A549 (cell line): Measurements from ENCODE around the gene MAP2. TPM values are rescaled to one million over a fixed set of nuclear protein-coding genes. Genes with fewer than 3 reads are reported as not detected.

Source experiments
- ATAC-seq, 2 experiments: fragments of 200-7000 bp in 1 of 2; fragments of >200 bp in 1 of 2; cut with Nextera tagmentation in 1 of 2; cut with Tn5 transposase in 1 of 2; 3 replicates each; pipeline versions ENCODE4 v1.8.0 to v1.9.1; 2018 to 2020; ENCODE audit warnings: mild to moderate bottlenecking in 1 of 2, moderate library complexity in 1 of 2
- CTCF ChIA-PET: fragments of 300-600 bp; sonication (Branson Sonifier 250); formaldehyde crosslinking; extraction: SDS; loops from one replicate; lab custom pipeline; 2021; ENCODE audit warnings: antibody characterized with exemption, inconsistent platforms; lab: Yijun Ruan, JAX
- POLR2A ChIA-PET: fragments of 350-600 bp; formaldehyde crosslinking; extraction: SDS; loops from one replicate; lab custom pipeline; 2021; ENCODE audit warnings: antibody characterized with exemption, inconsistent platforms; lab: Yijun Ruan, JAX
- DNase-seq, 2 experiments: peaks; one replicate each; pipeline versions ENCODE4 v3.0.0 to v3.0.0-alpha.2; 2011 to 2016; ENCODE audit warnings: low read depth in 1 of 2, low spot score in 1 of 2
- FAIRE-seq: peaks from 2 replicates; lab custom pipeline; 2011; peaks lifted over from hg19 to GRCh38; lab: Jason Lieb, UNC
- H3K27ac ChIP-seq, 2 experiments: fragments of >200 bp; sonication (Bioruptor Twin); formaldehyde crosslinking; 3 replicates each; pipeline ENCODE4 v1.5.1; 2016 to 2017
- H3K4me1 ChIP-seq: fragments of >200 bp; sonication (Bioruptor Twin); formaldehyde crosslinking; 3 replicates; pipeline ENCODE4 v1.6.1; 2016
- H3K4me2 ChIP-seq: fragments of >200 bp; sonication (Bioruptor Twin); formaldehyde crosslinking; 3 replicates; pipeline ENCODE4 v1.6.1; 2016
- H3K4me3 ChIP-seq: fragments of >200 bp; sonication (Bioruptor Twin); formaldehyde crosslinking; 3 replicates; pipeline ENCODE4 v1.5.1; 2016
- H3K9me3 ChIP-seq: fragments of >200 bp; sonication (Bioruptor Twin); formaldehyde crosslinking; 3 replicates; pipeline ENCODE4 v1.6.1; 2016
- CBX2 ChIP-seq: fragments of 200-600 bp; sonication (generic); IDR thresholded peaks from 2 replicates; pipeline ENCODE4 v1.6.1; 2016; ENCODE audit warnings: low read depth, mild to moderate bottlenecking, borderline replicate concordance
- CEBPB ChIP-seq, 2 experiments: fragments of >200 bp in 1 of 2; sonication (Bioruptor Twin) in 1 of 2; formaldehyde crosslinking in 1 of 2; IDR thresholded peaks; 2 replicates each; pipeline ENCODE4 v1.6.1; 2012 to 2016
- ESRRA ChIP-seq: fragments of 150-350 bp; IDR thresholded peaks from 2 replicates; pipeline ENCODE4 v1.6.1; 2014; ENCODE audit warnings: mild to moderate bottlenecking, low read length, borderline replicate concordance
- FOSB ChIP-seq: fragments of 250-450 bp; sonication (Bioruptor Pico); IDR thresholded peaks from 2 replicates; pipeline ENCODE4 v1.5.0; 2020; ENCODE audit warnings: mild to moderate bottlenecking, moderate library complexity
- FOSL2 ChIP-seq, 2 experiments: fragments of 450-650 bp in 1 of 2; fragments of >200 bp in 1 of 2; sonication (Bioruptor Twin) in 1 of 2; formaldehyde crosslinking; IDR thresholded peaks; 2 replicates each; pipeline versions ENCODE4 v1.5.0 to v1.6.1; 2016 to 2020; ENCODE audit warnings: mild to moderate bottlenecking in 1 of 2, moderate library complexity in 1 of 2
- FOXS1 ChIP-seq: fragments of 250-450 bp; sonication (Bioruptor Pico); IDR thresholded peaks from 2 replicates; pipeline ENCODE4 v1.5.0; 2020; ENCODE audit warnings: mild to moderate bottlenecking, moderate library complexity
- HOXA7 ChIP-seq: fragments of 250-450 bp; sonication (Bioruptor Pico); IDR thresholded peaks from 2 replicates; pipeline ENCODE4 v1.5.0; 2020; ENCODE audit warnings: mild to moderate bottlenecking, moderate library complexity
- JUN ChIP-seq, 2 experiments: fragments of >200 bp; sonication (Bioruptor Twin); formaldehyde crosslinking; IDR thresholded peaks; 2 replicates in 1 of 2; 3 replicates in 1 of 2; pipeline ENCODE4 v1.6.1; 2016 to 2017
- JUNB ChIP-seq: fragments of >200 bp; sonication (Bioruptor Twin); formaldehyde crosslinking; IDR thresholded peaks from 2 replicates; pipeline ENCODE4 v1.6.1; 2016
- MAZ ChIP-seq: fragments of 150-350 bp; IDR thresholded peaks from 2 replicates; pipeline ENCODE4 v1.6.1; 2014; ENCODE audit warnings: antibody characterized with exemption, low read depth, low read length, borderline replicate concordance
- MYC ChIP-seq: IDR thresholded peaks from 2 replicates; pipeline ENCODE4 v1.6.1; 2012; ENCODE audit warnings: mild to moderate bottlenecking, inconsistent platforms, low read length, improper control_type of control experiment, borderline replicate concordance
- NR3C1 ChIP-seq: fragments of >200 bp; sonication (Bioruptor Twin); formaldehyde crosslinking; IDR thresholded peaks from 3 replicates; pipeline ENCODE4 v1.6.1; 2017
- POLR2AphosphoS2 ChIP-seq: conservative IDR thresholded peaks from 2 replicates; pipeline ENCODE4 v1.6.1; 2012; ENCODE audit warnings: low read length, improper control_type of control experiment, inconsistent platforms
- RAD21 ChIP-seq, 2 experiments: fragments of >200 bp in 1 of 2; sonication (Bioruptor Twin) in 1 of 2; formaldehyde crosslinking in 1 of 2; IDR thresholded peaks in 1 of 2; conservative IDR thresholded peaks in 1 of 2; 2 replicates in 1 of 2; 3 replicates in 1 of 2; pipeline ENCODE4 v1.6.1; 2012 to 2018; ENCODE audit warnings: inconsistent platforms in 1 of 2
- RARB ChIP-seq: fragments of 250-450 bp; sonication (Bioruptor Pico); IDR thresholded peaks from 2 replicates; pipeline ENCODE4 v1.8.0; 2021; ENCODE audit warnings: mild to moderate bottlenecking, moderate library complexity
- RNF2 ChIP-seq: fragments of 200-600 bp; sonication (generic); IDR thresholded peaks from 2 replicates; pipeline ENCODE4 v1.6.1; 2016; ENCODE audit warnings: low read depth, mild to moderate bottlenecking, antibody characterized with exemption, moderate library complexity, borderline replicate concordance
- SMC3 ChIP-seq: fragments of >200 bp; sonication (Bioruptor Twin); formaldehyde crosslinking; IDR thresholded peaks from 3 replicates; pipeline ENCODE4 v1.6.1; 2018; ENCODE audit warnings: inconsistent platforms
- SREBF2 ChIP-seq: fragments of 450-650 bp; IDR thresholded peaks from 2 replicates; pipeline ENCODE4 v1.6.1; 2014; ENCODE audit warnings: mild to moderate bottlenecking, moderate library complexity
- ZC3H11A ChIP-seq: fragments of 450-650 bp; IDR thresholded peaks from 2 replicates; pipeline ENCODE4 v1.6.1; 2014; ENCODE audit warnings: antibody characterized with exemption, mild to moderate bottlenecking
- WGBS: methylation state at CpG from one replicate; pipeline ENCODE4 v1.1.6; 2017; ENCODE audit errors: missing lambda C conversion rate; 5-methylcytosine and 5-hydroxymethylcytosine counted together
- polyA plus RNA-seq, 4 experiments: library from polyadenylated mRNA; depleted of rRNA in 3 of 4; stranded (reverse); fragments of >200 nt; fragmentation: RNase III in 1 of 4; extraction: RNeasy Plus Mini Kit Qiagen cat#74134 plus additional on column Dnase treatment in 1 of 4; gene quantifications; 2 replicates in 3 of 4; 3 replicates in 1 of 4; pipeline ENCODE4 v1.2.3, GENCODE V29; 2011 to 2017
- TF ChIP-seq, protein P1 (sequence below): fragments of 150-350 bp; IDR thresholded peaks from 2 replicates; pipeline ENCODE4 v1.6.1; 2014; ENCODE audit warnings: low read depth, mild to moderate bottlenecking, low read length
- TF ChIP-seq, protein P2 (sequence below): fragments of >200 bp; sonication (Bioruptor Twin); formaldehyde crosslinking; IDR thresholded peaks from 3 replicates; pipeline ENCODE4 v1.5.1; 2016
- TF ChIP-seq, protein P3 (sequence below): fragments of >200 bp; sonication (Bioruptor Twin); formaldehyde crosslinking; IDR thresholded peaks from 2 replicates; pipeline ENCODE4 v1.6.1; 2016

The MAP2 gene
- polyA plus RNA-seq, 2 of the 4 experiments (the other 2 are of a cell fraction), result 0.53 to 1.8 TPM

DNA sequence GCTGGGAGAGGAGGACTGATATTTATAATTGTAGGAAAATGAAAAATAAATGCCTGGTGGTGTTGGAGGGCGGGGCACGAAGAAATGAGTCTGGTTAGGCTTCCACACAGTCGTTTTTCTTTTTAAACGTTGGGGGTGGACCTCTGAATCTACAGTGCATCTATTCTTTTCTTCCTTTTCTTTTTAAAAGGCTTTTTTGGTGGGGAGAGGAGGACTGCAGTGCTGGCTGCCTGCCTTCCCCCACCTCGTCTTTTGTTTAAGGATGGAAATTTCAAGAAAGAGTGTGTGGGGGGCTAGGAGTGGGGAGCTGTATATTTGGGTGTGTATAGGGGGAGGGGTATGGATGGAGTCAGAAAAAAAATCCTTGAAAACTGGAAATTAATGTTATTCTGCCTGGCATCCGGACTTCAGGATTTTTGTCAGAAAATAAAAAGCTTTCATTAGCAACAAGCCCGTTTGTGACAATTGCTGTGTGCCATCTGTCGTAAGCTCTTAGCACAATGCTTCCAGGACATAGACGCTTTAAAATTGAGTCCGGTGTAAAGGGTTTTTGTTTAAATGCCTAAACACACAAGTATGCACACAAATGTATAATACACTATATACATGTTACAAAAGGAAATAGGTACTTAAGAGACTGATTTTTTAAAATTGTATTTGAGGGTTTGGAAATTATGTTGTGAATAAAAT, 1.1 kb downstream of the MAP2 start:
- ATAC-seq (no peak), FAIRE-seq (no peak), DNase-seq (no peak)
- CTCF ChIA-PET, result interaction anchor here (0.8 to 4.9 kb wide), 31 partner anchors 8 to 1018 kb away, joined by 3 to 119 read pairs (median 5); partner anchors contain the start of gene PTH2R
- H3K27ac ChIP-seq, result peak overlapping the region; percentile 51 to 85; a peak in 3 of 6 replicates
- H3K4me3 ChIP-seq, result peak overlapping the region; percentile 71
- no peak for TF ChIP-seq ZC3H11A
- no peak for TF ChIP-seq MAZ
- TF ChIP-seq RARB (CRISPR knock-in tag), result no peak
- TF ChIP-seq FOSB (CRISPR knock-in tag), result no peak
- TF ChIP-seq SREBF2, result no peak
- TF ChIP-seq NR3C1, result no peak
- no peak for TF ChIP-seq CBX2
- TF ChIP-seq, protein P1, sequence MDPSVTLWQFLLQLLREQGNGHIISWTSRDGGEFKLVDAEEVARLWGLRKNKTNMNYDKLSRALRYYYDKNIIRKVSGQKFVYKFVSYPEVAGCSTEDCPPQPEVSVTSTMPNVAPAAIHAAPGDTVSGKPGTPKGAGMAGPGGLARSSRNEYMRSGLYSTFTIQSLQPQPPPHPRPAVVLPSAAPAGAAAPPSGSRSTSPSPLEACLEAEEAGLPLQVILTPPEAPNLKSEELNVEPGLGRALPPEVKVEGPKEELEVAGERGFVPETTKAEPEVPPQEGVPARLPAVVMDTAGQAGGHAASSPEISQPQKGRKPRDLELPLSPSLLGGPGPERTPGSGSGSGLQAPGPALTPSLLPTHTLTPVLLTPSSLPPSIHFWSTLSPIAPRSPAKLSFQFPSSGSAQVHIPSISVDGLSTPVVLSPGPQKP, result no peak
- no peak for TF ChIP-seq POLR2AphosphoS2
- no peak for TF ChIP-seq JUNB
- TF ChIP-seq JUN (IDR thresholded peaks at IDR 0.05), result no peak
- peak overlapping the region; percentile 87 for H3K4me2 ChIP-seq
- POLR2A ChIA-PET, result interaction anchor here (0.7 to 1.5 kb wide), 2 partner anchors 91 kb away, joined by 3 to 5 read pairs; no protein-coding TSS in a partner anchor
- H3K9me3 ChIP-seq, result no peaks in the 10 kb centered on the region
- H3K4me1 ChIP-seq, result peaks cover 21% of the 10 kb centered on the region; the same call in 2 of the 3 replicates
- 7% methylated on average over 10 of the region's 10 CpGs for WGBS

DNA sequence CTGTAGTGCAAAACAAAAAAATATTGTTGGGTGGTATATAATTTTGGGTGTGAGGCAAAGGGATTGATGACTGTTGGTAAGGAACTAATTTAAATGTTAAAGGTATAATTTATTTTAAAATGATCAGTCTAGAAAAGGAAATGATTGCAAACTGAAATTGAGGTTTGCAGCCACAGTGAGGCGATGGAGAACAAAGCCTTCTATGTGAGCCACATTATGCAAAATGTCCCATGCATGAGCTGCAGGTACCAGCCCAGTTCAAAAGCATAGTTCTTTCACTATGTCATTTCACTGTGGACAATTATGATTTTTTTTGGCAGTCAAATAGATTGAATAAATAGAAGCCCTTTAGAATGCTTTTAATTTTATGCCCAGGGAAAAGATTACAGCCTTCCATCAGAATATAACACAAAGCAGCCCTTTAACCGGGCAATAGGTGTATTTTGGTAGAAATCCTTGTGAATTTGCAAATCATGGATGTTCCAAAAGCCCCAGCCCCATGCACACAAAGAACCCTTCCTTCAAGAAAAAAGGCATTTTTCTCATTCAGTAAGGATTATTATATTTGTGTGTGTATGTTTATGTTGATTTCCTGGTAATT, 1.7 kb downstream of the MAP2 start:
- no peak for TF ChIP-seq HOXA7 (CRISPR knock-in tag)
- TF ChIP-seq POLR2AphosphoS2, result no peak
- TF ChIP-seq CEBPB (IDR thresholded peaks at IDR 0.05), result peak in 1 of 2 experiments; percentile 38; a peak in 1 of 4 replicates
- peak; percentile 88 for TF ChIP-seq SMC3
- TF ChIP-seq, protein P2, sequence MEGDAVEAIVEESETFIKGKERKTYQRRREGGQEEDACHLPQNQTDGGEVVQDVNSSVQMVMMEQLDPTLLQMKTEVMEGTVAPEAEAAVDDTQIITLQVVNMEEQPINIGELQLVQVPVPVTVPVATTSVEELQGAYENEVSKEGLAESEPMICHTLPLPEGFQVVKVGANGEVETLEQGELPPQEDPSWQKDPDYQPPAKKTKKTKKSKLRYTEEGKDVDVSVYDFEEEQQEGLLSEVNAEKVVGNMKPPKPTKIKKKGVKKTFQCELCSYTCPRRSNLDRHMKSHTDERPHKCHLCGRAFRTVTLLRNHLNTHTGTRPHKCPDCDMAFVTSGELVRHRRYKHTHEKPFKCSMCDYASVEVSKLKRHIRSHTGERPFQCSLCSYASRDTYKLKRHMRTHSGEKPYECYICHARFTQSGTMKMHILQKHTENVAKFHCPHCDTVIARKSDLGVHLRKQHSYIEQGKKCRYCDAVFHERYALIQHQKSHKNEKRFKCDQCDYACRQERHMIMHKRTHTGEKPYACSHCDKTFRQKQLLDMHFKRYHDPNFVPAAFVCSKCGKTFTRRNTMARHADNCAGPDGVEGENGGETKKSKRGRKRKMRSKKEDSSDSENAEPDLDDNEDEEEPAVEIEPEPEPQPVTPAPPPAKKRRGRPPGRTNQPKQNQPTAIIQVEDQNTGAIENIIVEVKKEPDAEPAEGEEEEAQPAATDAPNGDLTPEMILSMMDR, result peak; percentile 73
- no peak for TF ChIP-seq RNF2
- TF ChIP-seq RAD21 (conservative IDR thresholded peaks at IDR 0.05 in 1 of 2, IDR thresholded peaks at IDR 0.05 in 1 of 2), result peak; percentile 77 to 79
- no peak for TF ChIP-seq FOXS1 (CRISPR knock-in tag)
- no peak for TF ChIP-seq ESRRA
- no peak for TF ChIP-seq RARB (CRISPR knock-in tag)
- no peak for TF ChIP-seq FOSL2 (IDR thresholded peaks at IDR 0.05)
- TF ChIP-seq FOSL2 (CRISPR knock-in tag; IDR thresholded peaks at IDR 0.05), result no peak
- TF ChIP-seq, protein P3, sequence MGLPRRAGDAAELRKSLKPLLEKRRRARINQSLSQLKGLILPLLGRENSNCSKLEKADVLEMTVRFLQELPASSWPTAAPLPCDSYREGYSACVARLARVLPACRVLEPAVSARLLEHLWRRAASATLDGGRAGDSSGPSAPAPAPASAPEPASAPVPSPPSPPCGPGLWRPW, result no peak
- no peak for TF ChIP-seq MYC
- H3K27ac ChIP-seq, result peak overlapping the region in 1 of 2 experiments; percentile 13; a peak in 1 of 6 replicates
- peak overlapping the region; percentile 71; the same call in 1 of the 3 replicates for H3K4me3 ChIP-seq
- ChIA-PET POLR2A (interaction anchor here (0.7 kb wide), 1 partner anchor 91 kb away, joined by 3 read pairs; no protein-coding TSS in a partner anchor), CTCF (interaction anchor here (0.6 to 4.9 kb wide), 26 partner anchors 8 to 1009 kb away, joined by 3 to 119 read pairs (median 4); no protein-coding TSS in a partner anchor)
- FAIRE-seq (no peak), DNase-seq (peak; percentile 20 to 52), ATAC-seq (peak in 1 of 2 experiments; percentile 50; a peak in 3 of 6 replicates)
- WGBS, result 25% methylated on average over 2 of the region's 2 CpGs
- peaks cover 21% of the 10 kb centered on the region; the same call in 2 of the 3 replicates for H3K4me1 ChIP-seq
- H3K4me2 ChIP-seq, result peak overlapping the region; percentile 87
- H3K9me3 ChIP-seq, result no peaks in the 10 kb centered on the region
